ENCODE results near the gene MOK. TPM values are rescaled to one million over a fixed set of nuclear protein-coding genes. Genes with fewer than 3 reads are reported as not detected.

The MOK gene
- total RNA-seq, 1 experiment from 2014 or later: 2.0 TPM

GRCh38 chr14:102182190-102182589 is 122.8 kb downstream of the MOK start:
- peaks cover 29% of the 10 kb centered on the region for H3K4me1 Mint-ChIP-seq
- no peaks in the 10 kb centered on the region for H3K27me3 Mint-ChIP-seq (ENCODE audit: low read depth)
- CTCF ChIA-PET: interaction anchor here (1.0 to 2.1 kb wide), 4 partner anchors 29 to 132 kb away, joined by 3 to 5 read pairs (median 4); no protein-coding TSS in a partner anchor
- no peak overlapping the region for H3K27ac Mint-ChIP-seq
- no peak overlapping the region for H3K4me3 Mint-ChIP-seq
- no peak for ATAC-seq
- POLR2A ChIA-PET: no interaction called here
- H3K36me3 Mint-ChIP-seq: no peaks in the 10 kb centered on the region
- no peak for DNase-seq (ENCODE audit: low spot score)
- H3K9me3 Mint-ChIP-seq: no peaks in the 10 kb centered on the region
- no peak for TF ChIP-seq PRRX2 (CRISPR knock-in tag; IDR thresholded peaks at IDR 0.05)
- TF ChIP-seq NR2C2 (CRISPR knock-in tag; IDR thresholded peaks at IDR 0.05): no peak
- TF ChIP-seq TEAD1 (CRISPR knock-in tag; IDR thresholded peaks at IDR 0.05): no peak
- TF ChIP-seq FOXJ3 (CRISPR knock-in tag; IDR thresholded peaks at IDR 0.05; ENCODE audit: borderline replicate concordance): no peak
- TF ChIP-seq OVOL2 (CRISPR knock-in tag; IDR thresholded peaks at IDR 0.05; ENCODE audit: borderline replicate concordance): no peak
- no peak for TF ChIP-seq SMAD4 (CRISPR knock-in tag; IDR thresholded peaks at IDR 0.05)
- no peak for TF ChIP-seq ATF2 (CRISPR knock-in tag; IDR thresholded peaks at IDR 0.05; ENCODE audit: borderline replicate concordance, low read depth)
- no peak for TF ChIP-seq NFE2L1 (CRISPR knock-in tag; IDR thresholded peaks at IDR 0.05)
- no peak for TF ChIP-seq E2F5 (CRISPR knock-in tag; IDR thresholded peaks at IDR 0.05)
- TF ChIP-seq ETV6 (CRISPR knock-in tag; IDR thresholded peaks at IDR 0.05): no peak
- TF ChIP-seq ZNF121 (CRISPR knock-in tag; IDR thresholded peaks at IDR 0.05): no peak
- no peak for TF ChIP-seq NFYB (CRISPR knock-in tag; conservative IDR thresholded peaks at IDR 0.05; ENCODE audit: low read depth)
- TF ChIP-seq ZNF138 (CRISPR knock-in tag; conservative IDR thresholded peaks at IDR 0.05): no peak
- TF ChIP-seq SOX15 (CRISPR knock-in tag; IDR thresholded peaks at IDR 0.05): no peak
- TF ChIP-seq MXD4 (CRISPR knock-in tag; IDR thresholded peaks at IDR 0.05; ENCODE audit: borderline replicate concordance): no peak
- no peak for TF ChIP-seq NFATC4 (CRISPR knock-in tag; IDR thresholded peaks at IDR 0.05)
- no peak for TF ChIP-seq PREB (CRISPR knock-in tag; IDR thresholded peaks at IDR 0.05; ENCODE audit: borderline replicate concordance)
- TF ChIP-seq USF2 (CRISPR knock-in tag; IDR thresholded peaks at IDR 0.05): no peak
- TF ChIP-seq TP53 (CRISPR knock-in tag; IDR thresholded peaks at IDR 0.05): no peak
- no peak for TF ChIP-seq ZNF512 (CRISPR knock-in tag; IDR thresholded peaks at IDR 0.05; ENCODE audit: borderline replicate concordance)

- ATAC-seq (no peak), DNase-seq (ENCODE audit: low spot score) (no peak)
- no peaks in the 10 kb centered on the region for H3K36me3 Mint-ChIP-seq
- no peaks in the 10 kb centered on the region for H3K9me3 Mint-ChIP-seq
- CTCF ChIA-PET: interaction anchor here (2.0 kb wide), 1 partner anchor 85 kb away, joined by 6 read pairs; no protein-coding TSS in a partner anchor
- H3K27ac Mint-ChIP-seq: peak overlapping the region; percentile 83
- no peaks in the 10 kb centered on the region for H3K27me3 Mint-ChIP-seq (ENCODE audit: low read depth)
- POLR2A ChIA-PET: no interaction called here
- H3K4me1 Mint-ChIP-seq: peaks cover 30% of the 10 kb centered on the region
- H3K4me3 Mint-ChIP-seq: no peak overlapping the region
- TF ChIP-seq ZBTB21 (CRISPR knock-in tag; IDR thresholded peaks at IDR 0.05; ENCODE audit: borderline replicate concordance) (no peak), ETV6 (CRISPR knock-in tag; IDR thresholded peaks at IDR 0.05) (no peak), AR (CRISPR knock-in tag; IDR thresholded peaks at IDR 0.05) (no peak), CDX4 (CRISPR knock-in tag; IDR thresholded peaks at IDR 0.05; ENCODE audit: borderline replicate concordance) (no peak), ZNF671 (CRISPR knock-in tag; IDR thresholded peaks at IDR 0.05) (no peak), TCF7 (CRISPR knock-in tag; IDR thresholded peaks at IDR 0.05; ENCODE audit: low read depth) (no peak), RORB (CRISPR knock-in tag; IDR thresholded peaks at IDR 0.05) (no peak), FOXP4 (CRISPR knock-in tag; IDR thresholded peaks at IDR 0.05) (no peak)
These were observed 123.8 kb downstream of the MOK start for GRCh38 chr14:102181187-102181586.

Data from WTC11 (cell line).